Nephron progenitor cell (in vitro differentiated cells): Measurements from ENCODE around the gene UNC93B1.
"Not testable (repeated sequence)": the region's sequence is repeated elsewhere in the genome, so short reads cannot be mapped to it uniquely, and the experiment has no call there.

Source experiments
- DNase-seq: peaks from one replicate; pipeline ENCODE4 v3.0.0; 2021
- H3K27ac Mint-ChIP-seq: 2 replicates; pipeline ENCODE4 v1.8.0; 2021; ENCODE audit warnings: mild to moderate bottlenecking, moderate library complexity, mixed read lengths
- H3K27me3 Mint-ChIP-seq: 2 replicates; pipeline ENCODE4 v1.8.0; 2021; ENCODE audit warnings: mild to moderate bottlenecking, low read depth, mixed read lengths; ENCODE audit not compliant: poor library complexity
- H3K36me3 Mint-ChIP-seq: 2 replicates; pipeline ENCODE4 v1.8.0; 2021; ENCODE audit warnings: low read depth, mixed read lengths
- H3K4me1 Mint-ChIP-seq: 2 replicates; pipeline ENCODE4 v1.8.0; 2021; ENCODE audit warnings: mixed read lengths
- H3K4me3 Mint-ChIP-seq: 2 replicates; pipeline ENCODE4 v1.8.0; 2021; ENCODE audit warnings: mild to moderate bottlenecking, moderate library complexity, mixed read lengths
- H3K9me3 Mint-ChIP-seq: 2 replicates; pipeline ENCODE4 v1.8.0; 2021; ENCODE audit warnings: mild to moderate bottlenecking, moderate library complexity, mixed read lengths
- CTCF ChIP-seq: fragments of 200-600 bp; sonication (generic); IDR thresholded peaks from 2 replicates; pipeline ENCODE4 v1.5.0; 2021; ENCODE audit warnings: antibody characterized with exemption

UNC93B1 gene

DNA sequence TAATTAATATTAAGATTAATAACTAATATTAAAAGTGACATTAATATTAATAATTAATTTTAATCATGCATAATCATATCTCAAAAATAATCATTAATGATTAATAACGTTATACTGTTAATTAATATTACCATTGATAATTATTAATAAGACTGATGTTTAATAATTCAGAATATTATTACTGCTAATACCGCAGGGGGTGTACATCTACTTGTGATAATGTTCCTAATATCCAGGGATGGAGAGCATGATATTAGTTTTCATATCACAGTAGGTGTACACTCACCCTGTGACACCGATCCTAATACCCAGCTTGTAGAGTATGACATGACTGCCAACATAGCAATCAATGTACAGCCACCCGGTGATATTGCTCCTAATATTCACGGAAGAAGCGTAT, 18.6 kb downstream of the UNC93B1 start:
- DNase-seq, H3K4me3 Mint-ChIP-seq, H3K36me3 Mint-ChIP-seq, H3K9me3 Mint-ChIP-seq, H3K27ac Mint-ChIP-seq: not testable (repeated sequence)
- Mint-ChIP-seq H3K4me1 (peaks cover 15% of the 10 kb centered on the region), H3K27me3 (peaks cover 48% of the 10 kb centered on the region)

GRCh38 chr11:67983951-67984350, 19.9 kb downstream of the UNC93B1 start:
- no peak for TF ChIP-seq CTCF
- Mint-ChIP-seq H3K4me1 (peaks cover 15% of the 10 kb centered on the region), H3K9me3 (no peaks in the 10 kb centered on the region), H3K36me3 (no peaks in the 10 kb centered on the region), H3K27ac (no peak overlapping the region), H3K27me3 (peaks cover 46% of the 10 kb centered on the region), H3K4me3 (no peak overlapping the region)
- DNase-seq: no peak

GRCh38 chr11:67982255-67982857, 21.5 kb downstream of the UNC93B1 start:
- H3K4me1 Mint-ChIP-seq: peaks cover 15% of the 10 kb centered on the region
- DNase-seq, H3K4me3 Mint-ChIP-seq, H3K27ac Mint-ChIP-seq, H3K36me3 Mint-ChIP-seq, H3K9me3 Mint-ChIP-seq: not testable (repeated sequence)
- peaks cover 53% of the 10 kb centered on the region for H3K27me3 Mint-ChIP-seq

GRCh38 chr11:67981226-67981625, 22.7 kb downstream of the UNC93B1 start:
- not testable (repeated sequence) for DNase-seq, H3K9me3 Mint-ChIP-seq, H3K4me3 Mint-ChIP-seq, H3K36me3 Mint-ChIP-seq
- peaks cover 15% of the 10 kb centered on the region for H3K4me1 Mint-ChIP-seq
- peak overlapping the region; percentile 67 for H3K27ac Mint-ChIP-seq
- peaks cover 60% of the 10 kb centered on the region for H3K27me3 Mint-ChIP-seq

- not testable (repeated sequence) for H3K36me3 Mint-ChIP-seq, H3K9me3 Mint-ChIP-seq, H3K27ac Mint-ChIP-seq, DNase-seq, H3K4me3 Mint-ChIP-seq
- peaks cover 15% of the 10 kb centered on the region for H3K4me1 Mint-ChIP-seq
- H3K27me3 Mint-ChIP-seq: peaks cover 64% of the 10 kb centered on the region
These were observed 25.0 kb downstream of the UNC93B1 start for GRCh38 chr11:67978766-67979418.

DNA sequence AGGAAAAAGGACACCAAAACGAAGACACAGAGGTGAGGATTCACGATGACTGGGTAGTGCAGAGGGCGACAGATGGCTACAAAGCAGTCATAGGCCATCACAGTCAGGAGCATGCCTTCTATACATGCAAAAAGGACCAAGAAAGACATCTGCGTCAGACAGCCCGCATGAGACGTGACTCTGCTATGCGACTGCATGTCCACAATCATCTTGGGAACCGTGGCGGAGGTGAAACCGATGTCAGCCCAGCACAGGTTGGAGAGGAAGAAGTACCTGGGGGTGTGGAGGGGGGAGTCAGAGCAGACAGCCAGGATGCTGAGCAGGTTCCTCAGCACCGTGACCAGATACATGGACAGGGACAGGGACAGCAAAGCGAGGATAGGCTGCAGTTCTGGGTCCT, 29.2 kb downstream of the UNC93B1 start:
- not testable (repeated sequence) for H3K4me1 Mint-ChIP-seq, H3K9me3 Mint-ChIP-seq, DNase-seq, H3K36me3 Mint-ChIP-seq, H3K27ac Mint-ChIP-seq, H3K4me3 Mint-ChIP-seq
- peaks cover 47% of the 10 kb centered on the region for H3K27me3 Mint-ChIP-seq

GRCh38 chr11:67965830-67966348, 38.0 kb downstream of the UNC93B1 start:
- peaks cover 16% of the 10 kb centered on the region for H3K9me3 Mint-ChIP-seq

GRCh38 chr11:67964746-67965145, 39.2 kb downstream of the UNC93B1 start:
- peaks cover 16% of the 10 kb centered on the region for H3K9me3 Mint-ChIP-seq
- not testable (repeated sequence) for H3K4me3 Mint-ChIP-seq, H3K27me3 Mint-ChIP-seq, H3K27ac Mint-ChIP-seq, DNase-seq, H3K36me3 Mint-ChIP-seq
- H3K4me1 Mint-ChIP-seq: peaks cover 12% of the 10 kb centered on the region

More at GRCh38 chr11:67965830-67966348, 38.0 kb downstream of the UNC93B1 start:
- not testable (repeated sequence) for DNase-seq, H3K36me3 Mint-ChIP-seq, H3K27me3 Mint-ChIP-seq, H3K27ac Mint-ChIP-seq, H3K4me3 Mint-ChIP-seq
- H3K4me1 Mint-ChIP-seq: peaks cover 12% of the 10 kb centered on the region

DNA sequence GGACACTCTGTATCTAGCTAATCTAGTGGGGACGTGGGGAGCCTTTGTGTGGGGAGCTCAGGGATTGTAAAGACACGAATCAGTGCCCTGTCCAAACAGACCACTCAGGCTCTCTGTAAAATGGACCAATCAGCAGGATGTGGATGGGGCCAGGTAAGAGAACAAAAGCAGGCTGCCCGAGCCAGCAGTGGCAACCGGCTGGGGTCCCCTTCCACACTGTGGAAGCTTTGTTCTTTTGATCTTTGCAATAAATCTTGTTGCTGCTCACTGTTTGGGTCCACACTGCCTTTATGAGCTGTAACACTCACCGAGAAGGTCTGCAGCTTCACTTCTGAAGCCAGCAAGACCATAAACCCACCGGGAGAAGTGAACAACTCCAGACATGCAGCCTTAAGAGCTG, 40.0 kb downstream of the UNC93B1 start:
- H3K27me3 Mint-ChIP-seq, DNase-seq, H3K36me3 Mint-ChIP-seq, H3K4me3 Mint-ChIP-seq: not testable (repeated sequence)
- Mint-ChIP-seq H3K4me1 (peaks cover 12% of the 10 kb centered on the region), H3K9me3 (peaks cover 16% of the 10 kb centered on the region), H3K27ac (peak overlapping the region; percentile 45)

DNA sequence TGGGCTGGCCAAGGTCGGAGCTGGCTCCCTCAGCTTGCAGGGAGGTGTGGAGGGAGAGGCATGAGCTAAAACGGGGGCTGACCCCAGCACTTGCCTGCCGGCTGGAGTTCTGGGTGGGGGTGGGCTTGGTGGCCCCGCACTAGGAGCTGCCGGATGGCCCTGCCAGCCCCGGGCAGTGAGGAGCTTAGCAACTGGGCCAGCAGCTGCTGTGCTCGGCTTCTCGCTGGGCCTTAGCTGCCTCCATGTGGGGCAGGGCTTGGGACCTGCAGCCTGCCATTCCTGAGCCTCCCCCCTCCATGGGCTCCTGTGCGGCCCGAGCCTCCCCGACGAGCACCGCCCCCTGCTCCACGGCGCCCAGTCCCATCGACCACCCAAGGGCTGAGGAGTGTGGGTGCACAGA, 40.7 kb downstream of the UNC93B1 start:
- H3K4me3 Mint-ChIP-seq, H3K36me3 Mint-ChIP-seq, H3K27ac Mint-ChIP-seq, H3K27me3 Mint-ChIP-seq, DNase-seq: not testable (repeated sequence)
- Mint-ChIP-seq H3K9me3 (peaks cover 16% of the 10 kb centered on the region), H3K4me1 (peaks cover 13% of the 10 kb centered on the region)

GRCh38 chr11:67956236-67956635, 47.7 kb downstream of the UNC93B1 start:
- H3K27ac Mint-ChIP-seq, DNase-seq, H3K36me3 Mint-ChIP-seq, H3K9me3 Mint-ChIP-seq, H3K4me1 Mint-ChIP-seq: not testable (repeated sequence)
- peak overlapping the region; percentile 37 for H3K4me3 Mint-ChIP-seq
- H3K27me3 Mint-ChIP-seq: peaks cover 62% of the 10 kb centered on the region
